GM12891 (cell line): ENCODE results near the gene CORO2B.

ENCODE experiments used
- POLR2A ChIP-seq: IDR thresholded peaks from 2 replicates; pipeline ENCODE4 v1.6.1; 2011; ENCODE audit warnings: low read depth, low read length, control low read depth
- POLR2AphosphoS5 ChIP-seq: IDR thresholded peaks from 2 replicates; pipeline ENCODE4 v1.6.1; 2011; ENCODE audit warnings: low read depth, low read length, control low read depth
- TAF1 ChIP-seq: IDR thresholded peaks from 2 replicates; pipeline ENCODE4 v1.6.1; 2011; ENCODE audit warnings: low read depth, low read length, control low read depth

GRCh38 chr15:68674975-68675374 lies 96.2 kb downstream of the CORO2B start:
- TF ChIP-seq POLR2AphosphoS5 (no peak), TAF1 (no peak), POLR2A (no peak)
